ENCODE measurements around the gene LRATD1.

Gene LRATD1

GRCh38 chr2:14632133-14632936 lies at the start of gene LRATD1:
Gene LRATD1 (plus strand): TSS chr2:14632717. CDS start chr2:14633980, 1,263 bp downstream.
- H3K4me3 ChIP-seq (ENCODE audit: low read length): no peak within 1 kb of the TSS
- no peak for TF ChIP-seq ZNF274 (IDR thresholded peaks at IDR 0.05; ENCODE audit: low read depth, low read length)

- no peak for TF ChIP-seq ZNF274 (IDR thresholded peaks at IDR 0.05; ENCODE audit: low read depth, low read length)
- H3K4me3 ChIP-seq (ENCODE audit: low read length): no peak overlapping the region
Observed at GRCh38 chr2:14583059-14583458, 49.5 kb upstream of the LRATD1 start.

- H3K4me3 ChIP-seq (ENCODE audit: low read length): no peak overlapping the region
- no peak for TF ChIP-seq ZNF274 (IDR thresholded peaks at IDR 0.05; ENCODE audit: low read depth, low read length)
Observed at GRCh38 chr2:14583802-14584201, 48.7 kb upstream of the LRATD1 start.

- no peak for TF ChIP-seq ZNF274 (IDR thresholded peaks at IDR 0.05; ENCODE audit: low read depth, low read length)
- H3K4me3 ChIP-seq (ENCODE audit: low read length): no peak overlapping the region
Observed at GRCh38 chr2:14587119-14587518, 45.4 kb upstream of the LRATD1 start.

GRCh38 chr2:14601156-14601770 lies 31.3 kb upstream of the LRATD1 start:
- no peak for TF ChIP-seq ZNF274 (IDR thresholded peaks at IDR 0.05; ENCODE audit: low read depth, low read length)
- no peak overlapping the region for H3K4me3 ChIP-seq (ENCODE audit: low read length)

- H3K4me3 ChIP-seq (ENCODE audit: low read length): no peak overlapping the region
- TF ChIP-seq ZNF274 (IDR thresholded peaks at IDR 0.05; ENCODE audit: low read depth, low read length): no peak
Observed at GRCh38 chr2:14602309-14602708, 30.2 kb upstream of the LRATD1 start.

- TF ChIP-seq ZNF274 (IDR thresholded peaks at IDR 0.05; ENCODE audit: low read depth, low read length): no peak
- H3K4me3 ChIP-seq (ENCODE audit: low read length): no peak overlapping the region
Observed at GRCh38 chr2:14603676-14604075, 28.8 kb upstream of the LRATD1 start.

GRCh38 chr2:14608245-14608644 lies 24.3 kb upstream of the LRATD1 start:
- H3K4me3 ChIP-seq (ENCODE audit: low read length): no peak overlapping the region
- TF ChIP-seq ZNF274 (IDR thresholded peaks at IDR 0.05; ENCODE audit: low read depth, low read length): no peak

GRCh38 chr2:14614017-14614416 lies 18.5 kb upstream of the LRATD1 start:
- TF ChIP-seq ZNF274 (IDR thresholded peaks at IDR 0.05; ENCODE audit: low read depth, low read length): no peak
- no peak overlapping the region for H3K4me3 ChIP-seq (ENCODE audit: low read length)

- H3K4me3 ChIP-seq (ENCODE audit: low read length): no peak overlapping the region
- TF ChIP-seq ZNF274 (IDR thresholded peaks at IDR 0.05; ENCODE audit: low read depth, low read length): no peak
Observed at GRCh38 chr2:14615121-14615520, 17.4 kb upstream of the LRATD1 start.

GRCh38 chr2:14615760-14616159 lies 16.8 kb upstream of the LRATD1 start:
- no peak for TF ChIP-seq ZNF274 (IDR thresholded peaks at IDR 0.05; ENCODE audit: low read depth, low read length)
- no peak overlapping the region for H3K4me3 ChIP-seq (ENCODE audit: low read length)

- TF ChIP-seq ZNF274 (IDR thresholded peaks at IDR 0.05; ENCODE audit: low read depth, low read length): no peak
- H3K4me3 ChIP-seq (ENCODE audit: low read length): no peak overlapping the region
Observed at GRCh38 chr2:14616342-14616741, 16.2 kb upstream of the LRATD1 start.

- no peak overlapping the region for H3K4me3 ChIP-seq (ENCODE audit: low read length)
- TF ChIP-seq ZNF274 (IDR thresholded peaks at IDR 0.05; ENCODE audit: low read depth, low read length): no peak
Observed at GRCh38 chr2:14616950-14617349, 15.6 kb upstream of the LRATD1 start.

- H3K4me3 ChIP-seq (ENCODE audit: low read length): no peak overlapping the region
- TF ChIP-seq ZNF274 (IDR thresholded peaks at IDR 0.05; ENCODE audit: low read depth, low read length): no peak
Observed at GRCh38 chr2:14619441-14619840, 13.1 kb upstream of the LRATD1 start.

- no peak overlapping the region for H3K4me3 ChIP-seq (ENCODE audit: low read length)
- TF ChIP-seq ZNF274 (IDR thresholded peaks at IDR 0.05; ENCODE audit: low read depth, low read length): no peak
Observed at GRCh38 chr2:14621114-14621513, 11.4 kb upstream of the LRATD1 start.
